Tibial nerve (tissue), 3 donors: ENCODE measurements around the gene PSEN2.

Source experiments
- CTCF ChIP-seq, 5 experiments: fragments of 200-600 bp in 3 of 5; fragments of 450-650 bp in 2 of 5; sonication (generic) in 3 of 5; IDR thresholded peaks; one replicate each; pipeline ENCODE4 v1.5.1; 2016 to 2019; ENCODE audit warnings: antibody characterized with exemption in 5 of 5, mild to moderate bottlenecking in 3 of 5, moderate library complexity in 2 of 5
- POLR2A ChIP-seq, 2 donors: fragments of 450-650 bp; IDR thresholded peaks; one replicate each; pipeline ENCODE4 v1.6.1; 2017; ENCODE audit warnings: antibody characterized with exemption in 2 of 2, mild to moderate bottlenecking in 2 of 2, moderate library complexity in 2 of 2

DNA sequence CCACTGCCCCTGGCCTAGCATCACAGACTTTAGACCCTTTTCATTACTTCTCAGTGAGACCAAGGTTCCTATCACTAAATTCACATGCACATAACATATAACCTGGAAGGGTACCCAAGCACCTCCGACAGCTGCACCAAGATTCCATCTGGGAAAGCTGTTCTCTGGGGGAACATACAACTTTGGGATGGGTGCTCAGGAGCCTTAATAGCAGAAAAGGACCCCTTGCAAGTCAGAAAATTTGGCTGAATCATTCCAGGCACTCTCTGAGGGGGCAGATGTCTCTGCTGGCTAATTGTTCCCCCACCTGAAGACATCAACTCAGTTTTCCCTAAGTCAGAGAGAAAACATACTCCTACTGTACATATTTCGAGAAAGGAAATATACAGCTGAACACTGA lies 41.3 kb upstream of the PSEN2 start:
- TF ChIP-seq CTCF (IDR thresholded peaks at IDR 0.05), result no peak
- TF ChIP-seq POLR2A (IDR thresholded peaks at IDR 0.05), result no peak
